Measurements from ENCODE around the gene DYDC1.
"Not testable (repeated sequence)": the region's sequence is repeated elsewhere in the genome, so short reads cannot be mapped to it uniquely, and the experiment has no call there.

DYDC1 gene

GRCh38 chr10:80365510-80365909 lies 9.0 kb upstream of the DYDC1 start:
- H3K4me1 Mint-ChIP-seq (ENCODE audit: low read depth): no peaks in the 10 kb centered on the region
- H3K4me3 Mint-ChIP-seq: no peak overlapping the region
- H3K27me3 Mint-ChIP-seq: no peaks in the 10 kb centered on the region
- H3K36me3 Mint-ChIP-seq (ENCODE audit: low read depth): peaks cover 3% of the 10 kb centered on the region
- H3K9me3 Mint-ChIP-seq: peaks cover 18% of the 10 kb centered on the region
- no peak overlapping the region for H3K27ac Mint-ChIP-seq
- DNase-seq: no peak

- H3K4me1 Mint-ChIP-seq (ENCODE audit: low read depth): peaks cover 11% of the 10 kb centered on the region
- peaks cover 27% of the 10 kb centered on the region for H3K27me3 Mint-ChIP-seq
- DNase-seq: no peak
- no peak overlapping the region for H3K4me3 Mint-ChIP-seq
- no peaks in the 10 kb centered on the region for H3K9me3 Mint-ChIP-seq
- no peaks in the 10 kb centered on the region for H3K36me3 Mint-ChIP-seq (ENCODE audit: low read depth)
- no peak overlapping the region for H3K27ac Mint-ChIP-seq
Measured at GRCh38 chr10:80359644-80360043, 3.1 kb upstream of the DYDC1 start.

- not testable (repeated sequence) for DNase-seq; H3K9me3 Mint-ChIP-seq; H3K4me3 Mint-ChIP-seq; H3K27ac Mint-ChIP-seq; H3K36me3 Mint-ChIP-seq (ENCODE audit: low read depth)
- Mint-ChIP-seq H3K27me3 (peaks cover 29% of the 10 kb centered on the region), H3K4me1 (ENCODE audit: low read depth) (peaks cover 11% of the 10 kb centered on the region)
Measured at GRCh38 chr10:80358925-80359324, 2.4 kb upstream of the DYDC1 start.

- Mint-ChIP-seq H3K36me3 (ENCODE audit: low read depth) (no peaks in the 10 kb centered on the region), H3K27ac (no peak overlapping the region), H3K4me3 (peak overlapping the region; percentile 67), H3K4me1 (ENCODE audit: low read depth) (peaks cover 11% of the 10 kb centered on the region), H3K9me3 (no peaks in the 10 kb centered on the region), H3K27me3 (peaks cover 29% of the 10 kb centered on the region)
- no peak for DNase-seq
Measured at GRCh38 chr10:80357851-80358125, 1.2 kb upstream of the DYDC1 start.

GRCh38 chr10:80356989-80357850 lies 665 bp upstream of the DYDC1 start:
- Mint-ChIP-seq H3K27ac (no peak overlapping the region), H3K27me3 (peaks cover 29% of the 10 kb centered on the region), H3K4me1 (ENCODE audit: low read depth) (peaks cover 11% of the 10 kb centered on the region), H3K36me3 (ENCODE audit: low read depth) (no peaks in the 10 kb centered on the region), H3K9me3 (no peaks in the 10 kb centered on the region), H3K4me3 (peak overlapping the region; percentile 67)
- peak; percentile 34 for DNase-seq

- peaks cover 31% of the 10 kb centered on the region for H3K27me3 Mint-ChIP-seq
- no peaks in the 10 kb centered on the region for H3K9me3 Mint-ChIP-seq
- DNase-seq: no peak
- H3K27ac Mint-ChIP-seq: no peak overlapping the region
- H3K4me1 Mint-ChIP-seq (ENCODE audit: low read depth): peaks cover 2% of the 10 kb centered on the region
- no peaks in the 10 kb centered on the region for H3K36me3 Mint-ChIP-seq (ENCODE audit: low read depth)
- no peak overlapping the region for H3K4me3 Mint-ChIP-seq
Measured at GRCh38 chr10:80351220-80351619, 5.3 kb downstream of the DYDC1 start.

GRCh38 chr10:80350251-80350650 lies 6.3 kb downstream of the DYDC1 start:
- no peak overlapping the region for H3K4me3 Mint-ChIP-seq
- no peaks in the 10 kb centered on the region for H3K36me3 Mint-ChIP-seq (ENCODE audit: low read depth)
- H3K9me3 Mint-ChIP-seq: no peaks in the 10 kb centered on the region
- no peaks in the 10 kb centered on the region for H3K4me1 Mint-ChIP-seq (ENCODE audit: low read depth)
- H3K27ac Mint-ChIP-seq: no peak overlapping the region
- DNase-seq: no peak
- H3K27me3 Mint-ChIP-seq: peaks cover 22% of the 10 kb centered on the region

GRCh38 chr10:80344912-80345311 lies 11.6 kb downstream of the DYDC1 start:
- no peaks in the 10 kb centered on the region for H3K9me3 Mint-ChIP-seq
- H3K4me1 Mint-ChIP-seq (ENCODE audit: low read depth): no peaks in the 10 kb centered on the region
- H3K27ac Mint-ChIP-seq: no peak overlapping the region
- no peak overlapping the region for H3K4me3 Mint-ChIP-seq
- peaks cover 6% of the 10 kb centered on the region for H3K27me3 Mint-ChIP-seq
- no peak for DNase-seq
- H3K36me3 Mint-ChIP-seq (ENCODE audit: low read depth): no peaks in the 10 kb centered on the region

- Mint-ChIP-seq H3K36me3 (ENCODE audit: low read depth) (no peaks in the 10 kb centered on the region), H3K27me3 (peaks cover 6% of the 10 kb centered on the region), H3K9me3 (no peaks in the 10 kb centered on the region), H3K4me1 (ENCODE audit: low read depth) (no peaks in the 10 kb centered on the region), H3K4me3 (no peak overlapping the region), H3K27ac (no peak overlapping the region)
- no peak for DNase-seq
Measured at GRCh38 chr10:80344276-80344675, 12.3 kb downstream of the DYDC1 start.

- no peaks in the 10 kb centered on the region for H3K27me3 Mint-ChIP-seq
Measured at GRCh38 chr10:80333983-80334382, 22.6 kb downstream of the DYDC1 start.

GRCh38 chr10:80324891-80325364 lies 31.6 kb downstream of the DYDC1 start:
- DNase-seq: no peak
- Mint-ChIP-seq H3K9me3 (no peaks in the 10 kb centered on the region), H3K4me1 (ENCODE audit: low read depth) (peaks cover 5% of the 10 kb centered on the region), H3K4me3 (no peak overlapping the region), H3K27me3 (no peaks in the 10 kb centered on the region), H3K36me3 (ENCODE audit: low read depth) (no peaks in the 10 kb centered on the region), H3K27ac (no peak overlapping the region)

More at GRCh38 chr10:80333983-80334382, 22.6 kb downstream of the DYDC1 start:
- no peak overlapping the region for H3K27ac Mint-ChIP-seq
- H3K4me3 Mint-ChIP-seq: no peak overlapping the region
- H3K4me1 Mint-ChIP-seq (ENCODE audit: low read depth): no peaks in the 10 kb centered on the region
- no peaks in the 10 kb centered on the region for H3K9me3 Mint-ChIP-seq
- DNase-seq: no peak
- H3K36me3 Mint-ChIP-seq (ENCODE audit: low read depth): no peaks in the 10 kb centered on the region

- DNase-seq: no peak
- Mint-ChIP-seq H3K4me1 (ENCODE audit: low read depth) (peaks cover 5% of the 10 kb centered on the region), H3K27ac (no peak overlapping the region), H3K36me3 (ENCODE audit: low read depth) (no peaks in the 10 kb centered on the region), H3K4me3 (no peak overlapping the region), H3K9me3 (no peaks in the 10 kb centered on the region), H3K27me3 (no peaks in the 10 kb centered on the region)
Measured at GRCh38 chr10:80324086-80324485, 32.5 kb downstream of the DYDC1 start.

- no peak for DNase-seq
- Mint-ChIP-seq H3K4me1 (ENCODE audit: low read depth) (peaks cover 5% of the 10 kb centered on the region), H3K36me3 (ENCODE audit: low read depth) (no peaks in the 10 kb centered on the region), H3K9me3 (no peaks in the 10 kb centered on the region), H3K27ac (no peak overlapping the region), H3K27me3 (peaks cover 3% of the 10 kb centered on the region), H3K4me3 (no peak overlapping the region)
Measured at GRCh38 chr10:80323311-80323710, 33.2 kb downstream of the DYDC1 start.

GRCh38 chr10:80322711-80323110 lies 33.8 kb downstream of the DYDC1 start:
- H3K9me3 Mint-ChIP-seq: no peaks in the 10 kb centered on the region
- peaks cover 5% of the 10 kb centered on the region for H3K4me1 Mint-ChIP-seq (ENCODE audit: low read depth)
- H3K36me3 Mint-ChIP-seq (ENCODE audit: low read depth): no peaks in the 10 kb centered on the region
- no peak overlapping the region for H3K4me3 Mint-ChIP-seq
- peaks cover 3% of the 10 kb centered on the region for H3K27me3 Mint-ChIP-seq
- no peak for DNase-seq
- no peak overlapping the region for H3K27ac Mint-ChIP-seq

- Mint-ChIP-seq H3K4me1 (ENCODE audit: low read depth) (peaks cover 5% of the 10 kb centered on the region), H3K27ac (no peak overlapping the region), H3K4me3 (no peak overlapping the region), H3K36me3 (ENCODE audit: low read depth) (no peaks in the 10 kb centered on the region), H3K27me3 (peaks cover 3% of the 10 kb centered on the region), H3K9me3 (no peaks in the 10 kb centered on the region)
- DNase-seq: no peak
Measured at GRCh38 chr10:80322158-80322557, 34.4 kb downstream of the DYDC1 start.
